A673 (cell line): Measurements from ENCODE around the gene SCUBE3.

Experiments used
- EZH2 ChIP-seq: fragments of 200-600 bp; sonication (generic); IDR thresholded peaks from 2 replicates; pipeline ENCODE4 v1.6.1; 2017; ENCODE audit warnings: borderline replicate concordance, low read depth, mild to moderate bottlenecking, mixed read lengths, antibody characterized with exemption, low read length; ENCODE audit not compliant: poor library complexity, severe bottlenecking
- TF ChIP-seq, protein P1 (sequence below): fragments of 300-800, 200-600 bp; sonication (generic); conservative IDR thresholded peaks from 2 replicates; pipeline ENCODE4 v1.5.1; 2017; ENCODE audit warnings: low read depth, mild to moderate bottlenecking, antibody characterized with exemption, low read length, moderate library complexity, mixed read lengths

DNA sequence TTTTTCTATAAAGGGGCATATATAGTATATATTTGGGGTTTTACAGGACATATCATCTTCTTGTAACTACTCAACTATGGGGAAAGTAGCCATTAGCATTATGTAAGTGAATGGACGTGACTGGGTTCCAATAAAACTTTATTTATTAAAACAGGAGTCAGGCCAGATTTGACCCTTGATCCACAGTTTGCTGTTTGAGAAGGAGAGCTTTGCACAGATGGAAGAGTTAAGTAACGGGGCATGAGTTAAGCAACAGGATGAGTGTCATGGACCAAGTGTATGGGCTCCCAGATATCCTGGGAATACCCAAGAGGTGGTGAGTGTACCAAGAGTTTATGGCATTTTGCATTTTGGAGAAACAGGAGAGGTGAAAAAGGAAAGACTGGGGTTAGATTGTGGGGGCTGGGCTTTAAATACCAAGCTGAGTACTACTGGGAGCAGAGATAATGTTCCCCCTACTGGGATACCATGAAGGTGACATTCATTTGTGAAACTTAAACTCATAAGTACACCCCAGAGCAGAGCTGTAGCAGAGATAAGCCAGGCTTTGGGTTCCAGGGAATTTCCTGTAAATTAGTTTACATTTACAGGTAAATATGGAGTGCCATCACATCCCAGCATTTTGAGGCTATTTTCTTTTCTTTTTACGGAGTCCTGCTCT is 18.5 kb upstream of the SCUBE3 start:
- no peak for TF ChIP-seq EZH2
- TF ChIP-seq, protein P1, sequence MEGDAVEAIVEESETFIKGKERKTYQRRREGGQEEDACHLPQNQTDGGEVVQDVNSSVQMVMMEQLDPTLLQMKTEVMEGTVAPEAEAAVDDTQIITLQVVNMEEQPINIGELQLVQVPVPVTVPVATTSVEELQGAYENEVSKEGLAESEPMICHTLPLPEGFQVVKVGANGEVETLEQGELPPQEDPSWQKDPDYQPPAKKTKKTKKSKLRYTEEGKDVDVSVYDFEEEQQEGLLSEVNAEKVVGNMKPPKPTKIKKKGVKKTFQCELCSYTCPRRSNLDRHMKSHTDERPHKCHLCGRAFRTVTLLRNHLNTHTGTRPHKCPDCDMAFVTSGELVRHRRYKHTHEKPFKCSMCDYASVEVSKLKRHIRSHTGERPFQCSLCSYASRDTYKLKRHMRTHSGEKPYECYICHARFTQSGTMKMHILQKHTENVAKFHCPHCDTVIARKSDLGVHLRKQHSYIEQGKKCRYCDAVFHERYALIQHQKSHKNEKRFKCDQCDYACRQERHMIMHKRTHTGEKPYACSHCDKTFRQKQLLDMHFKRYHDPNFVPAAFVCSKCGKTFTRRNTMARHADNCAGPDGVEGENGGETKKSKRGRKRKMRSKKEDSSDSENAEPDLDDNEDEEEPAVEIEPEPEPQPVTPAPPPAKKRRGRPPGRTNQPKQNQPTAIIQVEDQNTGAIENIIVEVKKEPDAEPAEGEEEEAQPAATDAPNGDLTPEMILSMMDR = no peak
